Kidney epithelial cell (primary cell): ENCODE data around the gene PFN4. TPM values are rescaled to one million over a fixed set of nuclear protein-coding genes. Genes with fewer than 3 reads are reported as not detected.

Experiments used
- DNase-seq: peaks from one replicate; pipeline ENCODE4 v3.0.0-alpha.2; 2010; ENCODE audit warnings: low read depth
- H3K27me3 ChIP-seq: 2 replicates; pipeline ENCODE4 v1.6.0; 2011; ENCODE audit warnings: low read length; ENCODE audit not compliant: control insufficient read depth, insufficient read depth
- H3K36me3 ChIP-seq: 2 replicates; pipeline ENCODE4 v1.5.1; 2011; ENCODE audit warnings: low read length; ENCODE audit not compliant: control insufficient read depth, insufficient read depth
- H3K4me3 ChIP-seq: 2 replicates; pipeline ENCODE4 v1.5.1; 2011; ENCODE audit warnings: low read depth, mild to moderate bottlenecking, control low read depth, low read length
- total RNA-seq: library from RNA; depleted of rRNA; stranded (reverse); fragments of >200 nt; gene quantifications from 2 replicates; pipeline ENCODE4 v1.2.3, GENCODE V29; 2015
- TF ChIP-seq, protein P1 (sequence below): IDR thresholded peaks from 2 replicates; pipeline ENCODE4 v1.5.1; 2011; ENCODE audit warnings: mild to moderate bottlenecking, moderate library complexity, low read length, control low read depth, inconsistent platforms; ENCODE audit not compliant: insufficient read depth, poor library complexity, severe bottlenecking

Gene PFN4
- total RNA-seq, 1 donor from 2014 or later, result 1.9 TPM

DNA sequence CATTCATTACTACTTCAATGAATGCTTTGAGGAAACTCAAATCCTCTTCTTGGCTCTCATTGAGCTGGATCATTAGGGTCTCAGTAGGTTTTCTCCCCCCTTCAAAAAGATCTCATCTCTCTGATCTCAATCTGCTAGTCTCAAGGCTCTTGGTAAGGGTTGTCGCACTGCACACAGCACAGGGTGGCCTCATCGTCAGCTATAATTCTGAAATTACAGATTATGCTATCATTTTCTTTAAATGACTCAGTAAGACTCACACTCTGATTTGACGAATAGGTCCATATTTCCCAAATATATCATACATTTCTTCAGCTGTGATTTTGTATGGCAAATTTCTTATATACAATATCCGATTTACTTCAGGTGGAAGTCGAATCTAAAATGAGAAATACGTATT is 49.3 kb downstream of the PFN4 start:
- no peak for DNase-seq
- TF ChIP-seq, protein P1, sequence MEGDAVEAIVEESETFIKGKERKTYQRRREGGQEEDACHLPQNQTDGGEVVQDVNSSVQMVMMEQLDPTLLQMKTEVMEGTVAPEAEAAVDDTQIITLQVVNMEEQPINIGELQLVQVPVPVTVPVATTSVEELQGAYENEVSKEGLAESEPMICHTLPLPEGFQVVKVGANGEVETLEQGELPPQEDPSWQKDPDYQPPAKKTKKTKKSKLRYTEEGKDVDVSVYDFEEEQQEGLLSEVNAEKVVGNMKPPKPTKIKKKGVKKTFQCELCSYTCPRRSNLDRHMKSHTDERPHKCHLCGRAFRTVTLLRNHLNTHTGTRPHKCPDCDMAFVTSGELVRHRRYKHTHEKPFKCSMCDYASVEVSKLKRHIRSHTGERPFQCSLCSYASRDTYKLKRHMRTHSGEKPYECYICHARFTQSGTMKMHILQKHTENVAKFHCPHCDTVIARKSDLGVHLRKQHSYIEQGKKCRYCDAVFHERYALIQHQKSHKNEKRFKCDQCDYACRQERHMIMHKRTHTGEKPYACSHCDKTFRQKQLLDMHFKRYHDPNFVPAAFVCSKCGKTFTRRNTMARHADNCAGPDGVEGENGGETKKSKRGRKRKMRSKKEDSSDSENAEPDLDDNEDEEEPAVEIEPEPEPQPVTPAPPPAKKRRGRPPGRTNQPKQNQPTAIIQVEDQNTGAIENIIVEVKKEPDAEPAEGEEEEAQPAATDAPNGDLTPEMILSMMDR, result no peak
- H3K36me3 ChIP-seq, result peaks cover 1% of the 10 kb centered on the region
- H3K4me3 ChIP-seq, result no peak overlapping the region
- H3K27me3 ChIP-seq, result no peaks in the 10 kb centered on the region

DNA sequence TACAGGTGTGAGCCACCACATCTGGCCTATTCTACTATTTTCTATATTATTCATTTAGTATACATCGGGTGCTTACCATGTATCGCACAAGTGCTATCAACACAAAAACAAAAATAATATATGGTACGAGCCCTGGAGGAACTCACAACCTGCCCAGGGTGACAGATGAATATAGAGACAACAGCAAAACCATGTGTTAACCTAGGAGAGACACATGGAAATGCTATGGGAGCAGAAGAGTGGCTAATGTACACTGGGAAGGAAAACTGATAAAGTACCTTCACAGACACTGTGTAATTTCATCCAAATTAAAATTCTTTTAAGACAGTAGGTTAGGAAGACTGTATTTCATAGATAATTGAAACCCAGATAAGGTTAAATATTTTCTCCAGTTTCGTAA is 50.9 kb downstream of the PFN4 start:
- peaks cover 1% of the 10 kb centered on the region for H3K36me3 ChIP-seq
- no peak overlapping the region for H3K4me3 ChIP-seq
- TF ChIP-seq, protein P1, result no peak
- no peaks in the 10 kb centered on the region for H3K27me3 ChIP-seq
- no peak for DNase-seq

DNA sequence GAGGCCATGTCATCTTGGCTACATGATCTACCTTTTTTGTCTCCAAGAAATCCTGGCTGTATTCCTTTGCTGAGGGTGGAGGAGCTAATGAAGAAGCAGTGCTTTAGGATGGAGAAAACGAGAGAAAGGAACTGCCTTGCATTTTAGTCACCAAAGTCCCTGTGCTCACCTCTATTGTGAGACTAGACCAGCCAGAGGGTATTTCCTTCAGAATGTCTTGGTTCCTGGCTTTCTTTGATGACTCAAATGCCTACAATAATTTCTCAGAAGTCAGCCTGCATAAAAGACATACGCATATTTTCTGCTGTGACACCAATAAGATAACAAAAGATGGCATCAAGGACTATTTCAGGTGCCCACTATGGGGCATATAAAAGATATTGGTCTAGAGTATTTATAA is 57.8 kb downstream of the PFN4 start:
- no peak for DNase-seq
- H3K4me3 ChIP-seq, result no peak overlapping the region
- peaks cover 2% of the 10 kb centered on the region for H3K36me3 ChIP-seq
- no peaks in the 10 kb centered on the region for H3K27me3 ChIP-seq
- TF ChIP-seq, protein P1, result no peak

Other genes starting within 250 kb of the PFN4 start
- 8.1 and 9.1 TPM in 2 replicates for gene ATAD2B, start 196.2 kb downstream of the PFN4 start, total RNA-seq
- gene UBXN2A, start 182.9 kb downstream of the PFN4 start, total RNA-seq, result 13.9 and 16.2 TPM in 2 replicates
- not detected in 2 replicates for gene MFSD2B, start 113.2 kb downstream of the PFN4 start, total RNA-seq
- 7.3 and 8.2 TPM in 2 replicates for gene WDCP, start 75.9 kb downstream of the PFN4 start, total RNA-seq
- gene FKBP1B, start 73.6 kb downstream of the PFN4 start, total RNA-seq, result 24.6 and 26.0 TPM in 2 replicates
- 179 and 208 TPM in 2 replicates for gene SF3B6, start 47.0 kb downstream of the PFN4 start, total RNA-seq
- 69.6 and 87.6 TPM in 2 replicates for gene TP53I3, start 38.5 kb downstream of the PFN4 start, total RNA-seq
- 11.0 and 12.9 TPM in 2 replicates for gene FAM228B, start 135 bp upstream of the PFN4 start, total RNA-seq
- 0.29 TPM in 1 of 2 replicates, not detected in the other for gene FAM228A, start 51.7 kb upstream of the PFN4 start, total RNA-seq
- gene ITSN2, start 237.2 kb upstream of the PFN4 start, total RNA-seq, result 23.0 and 39.1 TPM in 2 replicates